HTERT RPE-1 (cell line): ENCODE results near the gene CEMIP2.

Source experiments
- in situ Hi-C: fragments of 300-500 bp; cut with MboI; formaldehyde crosslinking; loops from 4 replicates; pipeline ENCODE4 v1.14.3; 2020; ENCODE audit warnings: low sequenced_read_pairs

CEMIP2 gene

DNA sequence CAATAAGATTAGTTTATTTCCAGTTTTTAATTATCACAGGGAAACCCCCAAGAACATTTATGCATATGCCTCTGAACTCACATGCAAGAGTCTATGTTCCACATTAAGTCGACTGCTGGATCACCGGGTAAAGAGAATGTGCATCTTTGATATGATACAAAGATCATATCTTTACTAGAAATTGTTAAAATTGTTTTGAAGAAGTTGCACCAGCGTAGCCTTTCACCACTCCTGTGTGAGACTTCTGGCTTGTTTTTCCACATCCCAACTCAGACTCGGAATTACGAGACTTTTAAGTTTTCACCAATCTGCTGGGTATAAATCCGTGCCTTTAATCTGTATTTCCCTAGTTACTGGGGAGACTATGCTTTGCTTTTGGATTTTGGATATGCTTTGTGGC lies 113.2 kb downstream of the CEMIP2 start:
- in situ Hi-C loops = no loop called here

DNA sequence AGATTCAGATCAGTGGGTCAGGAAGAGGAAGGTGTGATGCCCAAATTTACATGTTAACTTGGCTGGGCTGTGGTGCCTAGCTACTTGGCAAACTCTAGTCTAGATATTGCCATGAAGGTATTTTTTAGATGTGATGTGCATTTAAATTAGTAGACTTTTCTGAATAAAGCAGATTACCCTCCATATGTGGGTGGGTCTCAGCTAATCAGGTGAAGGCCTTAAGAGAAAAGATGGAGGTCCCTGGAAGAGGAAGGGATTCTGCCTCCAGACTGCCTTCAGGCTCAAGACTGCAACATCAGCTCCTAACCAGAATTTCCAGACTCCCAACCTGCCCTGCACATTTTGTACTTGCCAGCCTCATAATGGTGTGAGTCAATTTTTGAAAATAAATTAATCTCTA lies 115.8 kb downstream of the CEMIP2 start:
- in situ Hi-C loops = no loop called here

DNA sequence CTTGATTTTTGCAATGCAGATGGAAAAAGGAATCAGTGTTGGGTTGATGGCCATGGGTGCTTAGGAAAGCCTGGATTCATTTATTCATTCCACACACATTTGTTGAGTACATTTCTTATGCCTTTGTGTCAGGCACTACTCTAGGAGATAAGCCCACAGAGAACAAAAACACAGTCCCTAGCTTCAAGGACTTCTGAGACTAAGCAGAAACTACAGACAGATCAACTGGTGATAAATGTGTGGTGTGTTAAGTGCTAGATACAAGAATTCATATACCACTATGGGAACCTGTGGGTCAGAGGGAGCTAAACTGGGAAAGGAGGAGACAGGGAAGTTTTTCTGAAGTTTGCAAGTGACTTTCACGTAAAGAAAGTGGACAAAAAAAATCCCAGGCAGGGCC lies 119.9 kb downstream of the CEMIP2 start:
- in situ Hi-C loops = no loop called here

DNA sequence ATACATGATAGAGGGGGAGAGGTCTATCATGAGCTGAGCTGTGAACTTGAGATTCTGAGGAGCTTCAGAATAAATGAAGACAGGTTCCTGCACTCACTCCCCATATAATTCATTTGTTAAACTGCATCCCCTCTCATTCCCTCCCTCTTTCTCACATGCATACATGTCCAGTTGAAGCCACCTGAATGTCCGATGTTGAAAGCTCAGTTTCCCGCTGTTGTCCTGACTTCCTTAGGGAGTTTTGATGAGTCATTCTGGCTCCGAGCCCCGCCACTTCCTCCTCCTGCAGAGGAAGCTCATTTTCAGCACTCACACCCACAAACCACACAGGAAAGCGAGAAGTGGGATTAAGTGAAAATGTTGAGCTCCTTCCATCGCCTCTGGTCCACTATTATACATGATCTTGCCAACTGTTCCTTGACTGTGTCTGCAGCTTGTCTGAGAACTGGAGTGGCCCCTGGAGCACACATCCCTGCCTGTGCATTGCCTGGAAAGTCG lies 121.2 kb downstream of the CEMIP2 start:
- in situ Hi-C loops = no loop called here

DNA sequence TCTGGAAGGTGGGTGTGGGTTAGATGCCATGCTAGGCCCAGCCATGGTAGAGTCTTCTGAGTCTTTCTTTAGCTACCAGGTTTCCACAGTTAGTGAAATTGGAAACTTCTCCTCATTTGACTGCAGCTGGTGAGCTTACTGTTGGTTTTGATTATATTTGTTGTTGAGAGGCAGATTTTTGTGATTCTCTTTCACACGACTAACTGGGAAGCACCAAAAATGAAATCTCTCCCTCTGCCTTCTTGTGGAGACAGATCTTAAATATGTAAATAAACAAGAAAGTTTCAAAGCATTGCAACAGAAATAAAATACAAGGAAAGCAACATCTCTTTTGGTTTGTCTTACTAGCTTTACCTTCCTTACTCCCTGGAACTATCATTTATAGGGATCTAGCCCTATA lies 122.2 kb downstream of the CEMIP2 start:
- in situ Hi-C loops = no loop called here

DNA sequence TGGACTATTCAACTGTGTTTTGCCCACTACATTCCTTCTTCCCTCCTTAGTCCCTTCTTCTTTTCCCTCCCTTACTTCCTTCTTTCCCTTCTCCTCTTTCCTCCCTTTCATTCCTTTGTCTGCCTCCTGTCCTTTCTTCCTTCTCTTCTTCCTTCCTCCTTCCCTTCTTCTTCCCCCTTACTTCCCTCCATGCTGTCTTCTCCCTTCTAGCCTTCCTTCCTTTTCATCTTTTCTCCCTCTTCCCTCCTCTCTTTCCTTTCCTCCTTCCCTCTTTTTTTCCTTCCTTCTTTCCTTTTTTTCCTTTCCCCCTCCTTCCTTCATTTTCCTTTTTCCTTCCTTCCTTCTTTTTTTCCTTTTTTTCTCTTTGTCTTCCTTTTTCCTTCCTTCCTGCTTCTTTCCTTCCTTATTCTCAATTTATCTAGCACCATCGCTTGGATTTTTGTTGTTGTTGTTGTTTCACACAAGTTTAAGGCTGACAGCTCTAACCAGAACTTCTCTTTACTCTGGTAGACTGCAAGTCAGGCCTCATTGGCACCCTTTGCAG lies 123.4 kb downstream of the CEMIP2 start:
- in situ Hi-C loops = no loop called here

DNA sequence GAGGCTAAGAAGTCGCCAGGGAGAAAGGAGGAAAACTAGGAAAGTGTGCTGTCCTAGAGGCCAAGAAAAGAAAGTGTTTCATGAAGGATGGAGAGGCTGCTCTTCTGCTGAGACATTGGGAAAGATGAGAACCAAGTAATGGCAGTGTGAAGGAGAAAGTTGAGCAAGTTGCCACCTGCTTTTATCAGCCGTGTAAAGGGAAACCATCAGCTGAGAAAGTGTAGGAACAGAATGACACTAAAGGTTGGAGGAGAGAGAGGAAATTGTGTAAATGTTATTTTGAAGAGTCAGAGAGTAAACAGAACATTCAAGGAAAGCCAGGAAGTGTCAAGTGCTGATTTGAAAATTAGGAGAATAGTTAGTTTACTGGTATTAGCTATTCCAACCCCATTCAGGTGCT lies 125.0 kb downstream of the CEMIP2 start:
- in situ Hi-C loops = no loop called here

DNA sequence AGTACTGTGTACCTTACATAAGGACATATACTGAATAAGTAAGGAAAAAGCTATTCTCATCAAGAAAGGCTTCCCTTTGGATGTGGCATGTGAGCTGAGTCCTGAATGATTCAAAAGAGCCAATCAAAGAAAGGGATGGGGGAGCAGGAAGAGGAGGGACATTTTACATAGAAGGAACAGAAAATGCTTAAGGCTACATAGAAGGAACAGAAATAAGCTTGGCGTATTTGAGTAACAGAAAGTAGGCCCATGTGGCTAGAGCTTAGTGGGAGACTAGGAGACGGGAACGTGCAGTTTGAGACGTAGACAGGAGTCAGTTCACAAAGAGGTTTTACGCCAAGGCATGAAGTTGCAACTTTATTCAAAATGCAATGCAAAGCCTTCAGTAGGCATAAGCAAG lies 126.3 kb downstream of the CEMIP2 start:
- in situ Hi-C loops = no loop called here

DNA sequence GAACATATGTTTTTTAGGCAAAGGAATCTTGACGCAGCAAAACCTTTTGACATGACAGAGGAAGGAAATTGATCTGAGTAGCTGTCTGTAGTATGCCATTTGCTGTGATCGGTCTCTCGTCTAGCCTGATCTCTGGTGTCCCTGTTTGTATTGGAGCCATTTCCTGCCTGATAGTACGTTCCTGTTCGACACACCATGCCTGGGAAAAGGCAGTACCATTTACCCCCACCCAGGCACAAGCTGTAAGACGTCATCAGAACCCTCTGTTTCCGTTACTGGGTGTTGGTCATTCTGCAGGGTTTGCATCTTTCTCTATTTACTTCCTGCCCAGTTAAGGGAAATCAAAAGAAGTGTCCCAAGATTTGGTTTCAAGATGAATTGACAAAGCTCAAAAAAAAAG lies 129.7 kb downstream of the CEMIP2 start:
- in situ Hi-C loops = no loop called here

DNA sequence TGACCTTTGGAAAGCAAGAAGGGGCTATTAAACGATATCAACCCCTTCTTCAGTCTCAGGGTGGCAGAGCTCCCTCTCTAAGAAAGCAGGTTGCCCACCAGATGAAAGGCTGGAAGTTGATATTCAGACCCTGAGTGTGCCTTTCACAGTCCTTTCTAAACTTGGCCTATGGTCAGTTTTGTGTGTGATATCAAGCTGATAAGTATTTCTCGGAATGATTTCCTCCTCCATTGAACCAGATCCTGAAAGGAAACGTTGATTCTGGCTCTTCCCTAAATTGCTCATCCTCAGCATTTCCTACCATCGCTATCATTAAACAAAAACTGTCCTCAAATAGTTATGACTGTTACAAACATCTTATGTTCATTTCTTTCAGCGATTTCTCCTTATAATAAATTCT lies 130.4 kb downstream of the CEMIP2 start:
- in situ Hi-C loops = no loop called here

DNA sequence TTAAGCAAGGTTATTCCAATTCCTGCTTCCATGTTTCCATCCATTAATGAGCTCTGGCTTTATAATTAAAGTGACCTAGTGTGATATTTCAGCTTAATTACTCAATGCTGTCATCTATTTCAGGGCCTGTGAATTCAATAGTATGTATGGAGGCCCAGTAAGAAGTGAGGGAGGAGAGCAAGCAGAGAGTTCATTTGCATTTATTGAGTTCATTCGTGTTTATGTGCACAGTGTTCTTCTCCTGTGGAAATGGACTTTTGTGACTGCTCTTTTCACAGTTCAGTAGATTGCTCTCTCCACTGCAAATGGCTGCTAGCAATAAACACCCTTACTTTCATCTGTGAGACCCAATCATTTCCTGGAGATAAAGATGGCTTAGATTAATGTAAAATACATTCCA lies 130.9 kb downstream of the CEMIP2 start:
- in situ Hi-C loops = no loop called here

DNA sequence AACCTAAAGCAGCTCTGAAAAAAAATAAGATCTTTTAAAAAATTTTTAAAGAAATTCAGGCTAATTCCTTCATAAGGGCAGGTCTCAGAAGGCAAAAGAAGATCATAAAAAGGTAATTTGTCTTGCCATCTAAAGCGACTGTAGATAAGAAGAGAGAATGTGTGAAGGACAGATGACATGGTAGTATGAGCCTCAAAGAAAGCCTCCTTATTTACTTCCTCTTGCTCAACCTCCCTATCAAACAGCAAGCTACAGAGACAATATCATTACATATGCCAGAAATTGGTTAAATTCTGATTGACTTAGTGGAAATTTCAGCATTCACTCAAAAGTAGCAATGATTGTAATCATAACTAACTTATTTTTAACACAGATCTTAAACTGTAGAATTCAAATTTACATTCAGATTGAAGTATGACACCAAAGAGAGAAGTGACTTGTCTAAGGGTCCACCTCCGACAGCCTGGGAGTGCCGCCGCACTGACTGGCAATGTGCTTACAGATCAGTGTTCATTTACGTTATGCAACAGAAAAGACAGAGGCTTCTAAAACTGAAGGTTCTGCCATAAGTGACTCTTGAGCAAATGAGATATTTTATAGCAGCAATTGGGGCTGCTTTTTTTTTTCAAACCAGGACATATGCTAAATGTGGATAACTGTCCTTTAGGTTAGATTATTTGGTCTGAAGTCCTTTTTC lies 132.0 kb downstream of the CEMIP2 start:
- in situ Hi-C loops = no loop called here

DNA sequence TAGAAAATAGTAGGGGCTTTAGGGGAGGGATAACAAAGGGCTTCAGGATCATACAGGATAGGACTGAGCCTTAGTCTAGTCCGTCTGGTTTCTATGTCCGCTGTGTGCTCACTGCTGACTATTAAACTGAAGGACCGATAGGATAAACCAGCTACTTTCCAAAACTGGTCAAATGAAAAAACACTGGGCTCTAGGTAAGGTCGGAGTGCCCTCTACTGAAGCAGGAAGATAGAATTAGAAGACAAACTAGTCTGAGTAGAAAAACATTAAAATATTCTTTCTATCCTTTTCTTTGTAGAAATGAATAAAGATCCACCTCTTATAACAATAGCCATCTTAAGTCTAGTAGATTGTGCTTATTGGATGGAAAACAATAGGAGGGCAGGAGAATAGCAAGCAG lies 133.6 kb downstream of the CEMIP2 start:
- in situ Hi-C loops = no loop called here
